ENCODE data around the gene CC2D1B. TPM values are rescaled to one million over a fixed set of nuclear protein-coding genes. Genes with fewer than 3 reads are reported as not detected.

Gene CC2D1B
- total and polyA plus RNA-seq, 2 of the 4 experiments (the other 2 are of a cell fraction) = 16.9 to 17.2 TPM

GRCh38 chr1:52332411-52332810 is 33.6 kb downstream of the CC2D1B start:
- no peaks in the 10 kb centered on the region for H3K36me3 ChIP-seq (ENCODE audit: control insufficient read depth, insufficient read depth, low read length)
- dilution Hi-C loops (cut with HindIII; ENCODE audit: low sequenced_read_pairs, unreplicated experiment) = no loop called here
- no peak overlapping the region for H3K4ac ChIP-seq (ENCODE audit: low read depth, low read length)
- no peak overlapping the region for H3K4me3 ChIP-seq (ENCODE audit: insufficient read depth, low read depth, low read length)
- H3K4me1 ChIP-seq (ENCODE audit: control insufficient read depth, insufficient read depth, low read length) = no peaks in the 10 kb centered on the region
- no peaks in the 10 kb centered on the region for H3K79me1 ChIP-seq (ENCODE audit: low read depth in 1 of 2, low read length in 2 of 2)
- no peak overlapping the region for H2BK15ac ChIP-seq (ENCODE audit: low read depth, low read length)
- in situ Hi-C loops (cut with MboI; ENCODE audit: low sequenced_read_pairs) = no loop called here
- no peaks in the 10 kb centered on the region for H3K27me3 ChIP-seq (ENCODE audit: control insufficient read depth, insufficient read depth, low read length)
- ChIA-PET CTCF (interaction anchor here (0.5 kb wide), 1 partner anchor 185 kb away, joined by 11 read pairs; no protein-coding TSS in a partner anchor), POLR2A (ENCODE audit: unreplicated experiment) (interaction anchor here (0.7 kb wide), 1 partner anchor 16 kb away, joined by 3 read pairs; no protein-coding TSS in a partner anchor)
- no peak overlapping the region for H3K56ac ChIP-seq (ENCODE audit: extremely low read depth, insufficient read depth, low read length)
- H3K14ac ChIP-seq (replicated peaks; ENCODE audit: low read depth, low read length) = no peak overlapping the region
- H2AK5ac ChIP-seq (ENCODE audit: low read depth, low read length) = no peak overlapping the region
- H3K23ac ChIP-seq (ENCODE audit: low read depth, low read length) = no peak overlapping the region
- no peak overlapping the region for H2BK20ac ChIP-seq (ENCODE audit: low read depth, low read length)
- no peak overlapping the region for H4K8ac ChIP-seq (ENCODE audit: low read depth in 2 of 2, low read length in 2 of 2)
- no peak overlapping the region for H3K18ac ChIP-seq (ENCODE audit: low read depth, low read length)
- no peak overlapping the region for H3K27ac ChIP-seq (ENCODE audit: insufficient read depth, low read length)
- DNase-seq (no peak), ATAC-seq (ENCODE audit: low read depth) (no peak)
- H2BK120ac ChIP-seq (ENCODE audit: low read depth, low read length) = no peak overlapping the region
- H4K20me1 ChIP-seq (ENCODE audit: insufficient read depth, low read length) = no peaks in the 10 kb centered on the region
- no peak overlapping the region for H3K9ac ChIP-seq (ENCODE audit: low read depth, low read length)
- H4K5ac ChIP-seq (ENCODE audit: low read depth, low read length) = no peak overlapping the region
- intact Hi-C loops (cut with micrococcal nuclease) = no loop called here
- no peaks in the 10 kb centered on the region for H3K9me3 ChIP-seq (ENCODE audit: control insufficient read depth, insufficient read depth, low read length)
- 86% methylated on average over 1 of the region's 1 CpG; no CpG with 5 or more reads in 1 of the 2 experiments for WGBS, 2 experiments (ENCODE audit: extremely low coverage in 2 of 2, insufficient read length in 1 of 2)
- no TSS peak for BruUV-seq (replicated peaks)
- H4K91ac ChIP-seq (ENCODE audit: insufficient read depth, low read depth, low read length) = no peak overlapping the region
- H2BK5ac ChIP-seq (ENCODE audit: low read depth, low read length, poor library complexity, severe bottlenecking) = no peak overlapping the region
- H3K4me2 ChIP-seq (ENCODE audit: low read depth, low read length) = no peak overlapping the region
- no peak overlapping the region for H2AK9ac ChIP-seq (replicated peaks; ENCODE audit: low read depth, low read length, poor library complexity)
- TF ChIP-seq BHLHE40 (IDR thresholded peaks at IDR 0.05; ENCODE audit: low read depth, low read length) (no peak), POLR2A (IDR thresholded peaks at IDR 0.05; ENCODE audit: low read depth, low read length) (no peak), CHD1 (IDR thresholded peaks at IDR 0.05; ENCODE audit: low read depth, low read length) (no peak), CEBPB (IDR thresholded peaks at IDR 0.05; ENCODE audit: low read depth, low read length) (no peak), MAFK (IDR thresholded peaks at IDR 0.05; ENCODE audit: low read depth, low read length) (no peak), ELK1 (IDR thresholded peaks at IDR 0.05; ENCODE audit: borderline replicate concordance, low read depth, low read length) (no peak), CTCF (conservative IDR thresholded peaks at IDR 0.05; ENCODE audit: low read depth, low read length) (no peak), USF2 (IDR thresholded peaks at IDR 0.05; ENCODE audit: low read depth, low read length) (no peak), RFX5 (IDR thresholded peaks at IDR 0.05; ENCODE audit: low read depth, low read length) (no peak), FOS (IDR thresholded peaks at IDR 0.05; ENCODE audit: low read depth, low read length) (no peak), RAD21 (IDR thresholded peaks at IDR 0.05; ENCODE audit: low read length) (no peak), NFE2L2 (IDR thresholded peaks at IDR 0.05; ENCODE audit: low read depth, low read length) (no peak)
- peaks cover 2% of the 10 kb centered on the region; the same call in 1 of the 2 replicates for H3K9me1 ChIP-seq (ENCODE audit: insufficient read depth, low read length)
- H2AFZ ChIP-seq (replicated peaks; ENCODE audit: low read length, poor library complexity) = no peak overlapping the region

All from IMR-90 (cell line).